SU-DHL-6 (cell line): ENCODE measurements around the gene IGFBP3.
A peak's percentile ranks its signal among the peaks of the same experiment; 100 is the strongest.

Source experiments
- H2AFZ ChIP-seq: fragments of 200-600 bp; sonication (generic); 2 replicates; pipeline ENCODE4 v1.6.1; 2014; ENCODE audit warnings: low read depth, mild to moderate bottlenecking, moderate library complexity, mixed read lengths, antibody characterized with exemption, low read length; ENCODE audit not compliant: severe bottlenecking
- H3F3A ChIP-seq: fragments of 200-600 bp; shearing (Covaris generic); 2 replicates; pipeline ENCODE4 v1.6.0; 2016; ENCODE audit warnings: antibody characterized with exemption, mild to moderate bottlenecking; ENCODE audit not compliant: insufficient read depth
- H3K27ac ChIP-seq: fragments of 200-600 bp; sonication (generic); 2 replicates; pipeline ENCODE4 v1.5.1; 2016; ENCODE audit warnings: low read depth, mild to moderate bottlenecking, low read length, moderate library complexity, mixed read lengths
- H3K27me3 ChIP-seq: fragments of 200-600 bp; sonication (generic), shearing (Covaris generic); 2 replicates; pipeline ENCODE4 v1.6.0; 2014; ENCODE audit warnings: mild to moderate bottlenecking, low read length
- H3K36me3 ChIP-seq: fragments of 200-600 bp; sonication (generic); 2 replicates; pipeline ENCODE4 v1.6.1; 2014; ENCODE audit warnings: mild to moderate bottlenecking, low read length, mixed read lengths
- H3K4me2 ChIP-seq: fragments of 300-600, 200-600 bp; shearing (Covaris generic), sonication (generic); 2 replicates; pipeline ENCODE4 v1.6.0; 2014; ENCODE audit warnings: low read length, low read depth, mild to moderate bottlenecking; ENCODE audit not compliant: poor library complexity, severe bottlenecking
- H3K4me3 ChIP-seq: fragments of 200-600 bp; sonication (generic); 2 replicates; pipeline ENCODE4 v1.5.1; 2014; ENCODE audit warnings: antibody characterized with exemption, low read length, mild to moderate bottlenecking, mixed read lengths; ENCODE audit not compliant: insufficient read depth, poor library complexity, severe bottlenecking
- H3K79me2 ChIP-seq: fragments of 200-600 bp; sonication (generic); 2 replicates; pipeline ENCODE4 v1.6.1; 2014; ENCODE audit warnings: mild to moderate bottlenecking, low read length, moderate library complexity; ENCODE audit not compliant: insufficient read depth
- H3K9ac ChIP-seq: fragments of 200-600 bp; sonication (generic); 2 replicates; pipeline ENCODE4 v1.7.0; 2014; ENCODE audit warnings: mild to moderate bottlenecking, low read length
- H3K9me2 ChIP-seq: fragments of 200-600 bp; sonication (generic); replicated peaks from 2 replicates; pipeline ENCODE4 v1.6.1; 2014; ENCODE audit warnings: low read length; ENCODE audit not compliant: insufficient read depth
- H3K9me3 ChIP-seq: fragments of 200-600 bp; sonication (generic); 2 replicates; pipeline ENCODE4 v1.6.1; 2014; ENCODE audit warnings: low read length, mixed read lengths; ENCODE audit not compliant: insufficient read depth
- H4K20me1 ChIP-seq: fragments of 200-600 bp; sonication (generic); 2 replicates; pipeline ENCODE4 v1.6.1; 2014; ENCODE audit warnings: low read depth, mild to moderate bottlenecking, antibody characterized with exemption, low read length, moderate library complexity, mixed read lengths
- EZH2phosphoT487 ChIP-seq: fragments of 200-600 bp; sonication (generic), shearing (Covaris generic); conservative IDR thresholded peaks from 2 replicates; pipeline ENCODE4 v1.6.1; 2018; ENCODE audit warnings: mild to moderate bottlenecking, antibody characterized with exemption, low read length, moderate library complexity, mixed read lengths
- TF ChIP-seq, protein P1 (sequence below): fragments of 200-600 bp; sonication (generic); IDR thresholded peaks from one replicate; pipeline ENCODE4 v1.5.1; 2017; ENCODE audit warnings: antibody characterized with exemption, mild to moderate bottlenecking, low read length, moderate library complexity; ENCODE audit not compliant: insufficient read depth, poor library complexity, severe bottlenecking

IGFBP3 gene

DNA sequence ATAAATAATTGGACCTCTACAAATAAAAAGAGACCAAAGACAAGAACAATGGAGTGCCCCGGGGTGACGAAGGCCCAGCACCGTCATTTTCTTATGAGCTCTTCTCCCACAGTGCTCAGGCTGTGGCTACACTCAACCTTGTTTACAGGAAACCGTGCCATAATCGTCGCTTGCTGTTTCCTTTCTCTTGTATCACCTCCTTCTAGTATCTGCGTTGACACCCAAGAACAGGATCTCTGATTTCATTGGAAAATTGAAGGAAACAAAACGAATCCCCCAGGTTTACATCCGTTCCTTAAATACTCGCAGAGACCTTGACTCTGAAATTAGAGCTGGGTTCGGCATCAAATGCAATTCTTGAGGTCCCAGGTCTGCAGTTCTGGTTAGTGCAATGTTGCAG, 1.7 kb upstream of the IGFBP3 start:
- H4K20me1 ChIP-seq: no peaks in the 10 kb centered on the region
- H3K79me2 ChIP-seq: no peaks in the 10 kb centered on the region
- no peaks in the 10 kb centered on the region for H3K27me3 ChIP-seq
- no peaks in the 10 kb centered on the region for H3K36me3 ChIP-seq
- H2AFZ ChIP-seq: no peak overlapping the region
- no peak overlapping the region for H3K4me3 ChIP-seq
- no peaks in the 10 kb centered on the region for H3F3A ChIP-seq
- no peaks in the 10 kb centered on the region for H3K9me3 ChIP-seq
- H3K9me2 ChIP-seq: no peaks in the 10 kb centered on the region
- H3K4me2 ChIP-seq: peak overlapping the region; percentile 3
- no peak overlapping the region for H3K9ac ChIP-seq
- TF ChIP-seq EZH2phosphoT487: no peak
- TF ChIP-seq, protein P1, sequence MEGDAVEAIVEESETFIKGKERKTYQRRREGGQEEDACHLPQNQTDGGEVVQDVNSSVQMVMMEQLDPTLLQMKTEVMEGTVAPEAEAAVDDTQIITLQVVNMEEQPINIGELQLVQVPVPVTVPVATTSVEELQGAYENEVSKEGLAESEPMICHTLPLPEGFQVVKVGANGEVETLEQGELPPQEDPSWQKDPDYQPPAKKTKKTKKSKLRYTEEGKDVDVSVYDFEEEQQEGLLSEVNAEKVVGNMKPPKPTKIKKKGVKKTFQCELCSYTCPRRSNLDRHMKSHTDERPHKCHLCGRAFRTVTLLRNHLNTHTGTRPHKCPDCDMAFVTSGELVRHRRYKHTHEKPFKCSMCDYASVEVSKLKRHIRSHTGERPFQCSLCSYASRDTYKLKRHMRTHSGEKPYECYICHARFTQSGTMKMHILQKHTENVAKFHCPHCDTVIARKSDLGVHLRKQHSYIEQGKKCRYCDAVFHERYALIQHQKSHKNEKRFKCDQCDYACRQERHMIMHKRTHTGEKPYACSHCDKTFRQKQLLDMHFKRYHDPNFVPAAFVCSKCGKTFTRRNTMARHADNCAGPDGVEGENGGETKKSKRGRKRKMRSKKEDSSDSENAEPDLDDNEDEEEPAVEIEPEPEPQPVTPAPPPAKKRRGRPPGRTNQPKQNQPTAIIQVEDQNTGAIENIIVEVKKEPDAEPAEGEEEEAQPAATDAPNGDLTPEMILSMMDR: no peak
- no peak overlapping the region for H3K27ac ChIP-seq

DNA sequence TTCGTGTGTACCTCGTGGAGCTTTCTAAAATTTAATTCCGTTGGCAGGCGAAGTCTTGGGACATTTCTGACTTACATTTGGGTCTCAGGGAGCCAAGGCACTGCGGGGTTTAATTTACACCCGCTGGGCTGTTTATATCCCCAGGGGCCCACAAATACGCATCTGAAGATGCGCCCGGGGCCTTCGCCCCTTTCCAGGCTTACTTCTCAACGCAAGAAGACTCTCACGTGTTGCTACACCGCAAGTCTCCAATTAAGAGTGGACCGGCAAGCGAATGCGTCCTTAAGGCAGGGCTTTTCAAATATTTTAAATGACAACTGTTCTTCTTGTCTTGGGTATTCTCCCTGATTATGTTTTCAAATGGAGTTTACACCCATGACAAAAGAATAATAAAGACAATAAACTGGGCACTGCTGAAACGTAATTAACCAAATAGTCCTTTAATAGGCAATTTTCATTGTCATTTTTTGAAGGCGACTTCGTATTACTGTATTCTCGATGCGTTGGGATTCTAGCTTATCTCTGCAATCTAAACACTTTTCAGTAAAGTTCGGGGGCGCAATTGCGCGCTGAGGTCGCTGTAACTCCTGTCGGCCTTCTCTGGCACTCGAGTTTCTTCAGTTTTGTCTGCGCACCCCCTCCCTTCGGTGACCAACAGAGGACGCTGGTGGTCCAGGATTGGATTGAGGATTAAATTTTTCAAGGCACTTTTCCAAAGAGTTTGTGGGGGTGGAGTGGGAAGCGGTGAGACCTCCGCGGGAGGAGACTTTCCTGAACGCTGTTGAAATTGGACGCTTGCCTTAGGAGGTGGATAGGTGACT, 837 bp upstream of the IGFBP3 start:
- no peaks in the 10 kb centered on the region for H3K36me3 ChIP-seq
- no peak overlapping the region for H2AFZ ChIP-seq
- H4K20me1 ChIP-seq: no peaks in the 10 kb centered on the region
- TF ChIP-seq, protein P1: peak; percentile 41
- TF ChIP-seq EZH2phosphoT487: no peak
- H3K27ac ChIP-seq: no peak overlapping the region
- no peaks in the 10 kb centered on the region for H3K9me3 ChIP-seq
- no peaks in the 10 kb centered on the region for H3K27me3 ChIP-seq
- H3K4me3 ChIP-seq: no peak overlapping the region
- no peaks in the 10 kb centered on the region for H3K9me2 ChIP-seq
- H3F3A ChIP-seq: no peaks in the 10 kb centered on the region
- H3K4me2 ChIP-seq: no peak overlapping the region
- no peaks in the 10 kb centered on the region for H3K79me2 ChIP-seq
- no peak overlapping the region for H3K9ac ChIP-seq

DNA sequence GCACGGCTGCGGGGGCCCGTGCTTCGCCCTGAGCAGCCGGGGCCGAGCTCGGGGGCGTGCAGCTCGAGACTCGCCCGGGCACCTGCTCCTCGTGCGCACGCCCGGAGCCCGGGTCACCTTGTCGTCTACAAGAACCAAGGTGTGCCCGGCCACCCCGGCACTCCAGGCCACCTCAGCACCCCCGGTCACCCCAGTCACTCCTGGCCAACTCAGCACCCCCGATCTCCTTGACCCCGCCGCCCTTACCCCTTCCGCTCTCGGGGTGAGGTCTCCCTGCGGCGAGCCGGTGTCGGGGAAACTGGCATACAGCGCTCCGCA, 268 bp upstream of the IGFBP3 start:
- Histone ChIP-seq H3F3A (no peaks in the 10 kb centered on the region), H2AFZ (no peak overlapping the region), H3K9ac (no peak overlapping the region), H3K79me2 (no peaks in the 10 kb centered on the region), H3K4me2 (no peak overlapping the region), H3K27me3 (no peaks in the 10 kb centered on the region), H3K36me3 (no peaks in the 10 kb centered on the region), H3K4me3 (no peak overlapping the region), H3K27ac (no peak overlapping the region), H4K20me1 (no peaks in the 10 kb centered on the region), H3K9me2 (no peaks in the 10 kb centered on the region), H3K9me3 (no peaks in the 10 kb centered on the region)
- TF ChIP-seq, protein P1: no peak
- no peak for TF ChIP-seq EZH2phosphoT487
